HepG2 (cell line): ENCODE measurements around the gene EPN2. TPM values are rescaled to one million over a fixed set of nuclear protein-coding genes. Genes with fewer than 3 reads are reported as not detected.

ENCODE experiments used
- ARHGAP35 ChIP-seq: sonication (generic); formaldehyde crosslinking; IDR thresholded peaks from 2 replicates; pipeline ENCODE4 v1.9.0; 2022; ENCODE audit warnings: mild to moderate bottlenecking, inconsistent platforms, moderate library complexity, missing genetic modification reagents, borderline replicate concordance
- EED ChIP-seq: sonication (generic); formaldehyde crosslinking; IDR thresholded peaks from 2 replicates; pipeline ENCODE4 v1.5.0; 2020; ENCODE audit warnings: mild to moderate bottlenecking, missing genetic modification reagents
- FOSL1 ChIP-seq: sonication (generic); formaldehyde crosslinking; IDR thresholded peaks from 2 replicates; pipeline ENCODE4 v1.9.0; 2021; ENCODE audit warnings: missing genetic modification reagents, borderline replicate concordance
- GZF1 ChIP-seq: sonication (generic); formaldehyde crosslinking; IDR thresholded peaks from 2 replicates; pipeline ENCODE4 v1.5.1; 2020; ENCODE audit warnings: mild to moderate bottlenecking, missing genetic modification reagents
- HDAC1 ChIP-seq: sonication (generic); formaldehyde crosslinking; IDR thresholded peaks from 2 replicates; pipeline ENCODE4 v1.5.1; 2020; ENCODE audit warnings: mild to moderate bottlenecking, missing genetic modification reagents
- HNF1A ChIP-seq, 2 experiments: sonication (generic) in 1 of 2; formaldehyde crosslinking in 1 of 2; IDR thresholded peaks; 2 replicates each; pipeline versions ENCODE4 v1.4.0 to v1.6.1; 2016 to 2020; ENCODE audit warnings: borderline replicate concordance in 1 of 2, low read depth in 1 of 2, mild to moderate bottlenecking in 1 of 2, missing genetic modification reagents in 1 of 2
- KLF15 ChIP-seq: sonication (generic); formaldehyde crosslinking; IDR thresholded peaks from 2 replicates; pipeline ENCODE4 v1.8.1; 2023; ENCODE audit warnings: borderline replicate concordance, mild to moderate bottlenecking, inconsistent platforms, missing genetic modification reagents, mixed read lengths
- TBL1XR1 ChIP-seq: fragments of 150-350 bp; IDR thresholded peaks from 2 replicates; pipeline ENCODE4 v1.6.1; 2014; ENCODE audit warnings: borderline replicate concordance, low read length; ENCODE audit not compliant: partially characterized antibody
- ZNF142 ChIP-seq: sonication (generic); formaldehyde crosslinking; IDR thresholded peaks from 2 replicates; pipeline ENCODE4 v1.4.0; 2020; ENCODE audit warnings: missing genetic modification reagents
- ZNF414 ChIP-seq: sonication (generic); formaldehyde crosslinking; IDR thresholded peaks from 2 replicates; pipeline ENCODE4 v1.5.0; 2020; ENCODE audit warnings: missing genetic modification reagents
- ZNF430 ChIP-seq: sonication (generic); formaldehyde crosslinking; IDR thresholded peaks from 2 replicates; pipeline ENCODE4 v1.9.0; 2021; ENCODE audit warnings: mild to moderate bottlenecking, missing genetic modification reagents
- ZNF567 ChIP-seq: sonication (generic); formaldehyde crosslinking; IDR thresholded peaks from 2 replicates; pipeline ENCODE4 v1.8.1; 2023; ENCODE audit warnings: mild to moderate bottlenecking, missing genetic modification reagents, borderline replicate concordance
- polyA plus RNA-seq, 8 experiments: library from polyadenylated mRNA; depleted of rRNA in 3 of 8; stranded (reverse) in 7 of 8; unstranded in 1 of 8; fragments of >200 nt; fragmentation: Illumina TruSeq in 4 of 8; extraction: Trizol in 4 of 8; gene quantifications; 2 replicates each; pipeline versions ENCODE4 v1.2.1 to v1.2.3, GENCODE V29; 2011 to 2016; ENCODE audit warnings: low read depth in 4 of 8, missing spikeins in 1 of 8, mixed read lengths in 1 of 8; ENCODE audit not compliant: insufficient read depth in 1 of 8
- total RNA-seq, 5 experiments: library from RNA; depleted of rRNA; stranded (reverse); fragments of >200 nt; fragmentation: Illumina TruSeq; extraction: Trizol; gene quantifications; 2 replicates each; pipeline ENCODE4 v1.2.3, GENCODE V29; 2016; ENCODE audit warnings: low read depth in 1 of 5
- TF ChIP-seq, protein P1 (sequence below): sonication (generic); formaldehyde crosslinking; IDR thresholded peaks from 2 replicates; pipeline ENCODE4 v1.4.0; 2020; ENCODE audit warnings: missing genetic modification reagents

Gene EPN2
- total and polyA plus RNA-seq, 2 of the 13 experiments (the other 11 are each of a cell fraction or from before 2014, with no cell fraction given), result 7.8 to 19.2 TPM

GRCh38 chr17:19345486-19346350 lies 108.6 kb downstream of the EPN2 start (continued):
- TF ChIP-seq KLF15 (CRISPR knock-in tag) (no peak), GZF1 (CRISPR knock-in tag) (no peak), TBL1XR1 (no peak), EED (CRISPR knock-in tag) (no peak), HDAC1 (peak; percentile 41; the same call in 1 of the 2 replicates), ZNF414 (CRISPR knock-in tag) (no peak), HNF1A (IDR thresholded peaks at IDR 0.05; ENCODE audit: low read depth) (no peak), HNF1A (CRISPR knock-in tag; IDR thresholded peaks at IDR 0.05; ENCODE audit: borderline replicate concordance) (no peak), ZNF430 (0 out of 2 replicates have a peak, but pooled peaks have one; percentile 28), ZNF142 (CRISPR knock-in tag) (no peak), ARHGAP35 (CRISPR knock-in tag) (no peak), ZNF567 (CRISPR knock-in tag) (no peak), FOSL1 (CRISPR knock-in tag) (no peak)
- TF ChIP-seq, protein P1, sequence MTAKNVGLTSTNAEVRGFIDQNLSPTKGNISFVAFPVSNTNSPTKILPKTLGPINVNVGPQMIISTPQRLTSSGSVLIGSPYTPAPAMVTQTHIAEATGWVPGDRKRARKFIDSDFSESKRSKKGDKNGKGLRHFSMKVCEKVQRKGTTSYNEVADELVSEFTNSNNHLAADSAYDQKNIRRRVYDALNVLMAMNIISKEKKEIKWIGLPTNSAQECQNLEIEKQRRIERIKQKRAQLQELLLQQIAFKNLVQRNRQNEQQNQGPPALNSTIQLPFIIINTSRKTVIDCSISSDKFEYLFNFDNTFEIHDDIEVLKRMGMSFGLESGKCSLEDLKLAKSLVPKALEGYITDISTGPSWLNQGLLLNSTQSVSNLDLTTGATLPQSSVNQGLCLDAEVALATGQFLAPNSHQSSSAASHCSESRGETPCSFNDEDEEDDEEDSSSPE (CRISPR knock-in tag), result no peak
